Gastrocnemius medialis (tissue), 4 donors: ENCODE measurements around the gene PAK5. TPM values are rescaled to one million over a fixed set of nuclear protein-coding genes. Genes with fewer than 3 reads are reported as not detected.

ENCODE experiments used
- ATAC-seq, 2 donors: fragments of 150-250 bp; one replicate each; pipeline ENCODE4 v1.9.1; 2016
- DNase-seq, 2 donors: peaks; one replicate each; pipeline ENCODE4 v3.0.0-alpha.2; 2019
- H3K27ac ChIP-seq, 4 donors: fragments of 200-600 bp; sonication (generic); 1 replicate in 1 of 4; 2 replicates in 3 of 4; pipeline ENCODE4 v1.5.1; 2016 to 2018; ENCODE audit warnings: mild to moderate bottlenecking in 2 of 4, moderate library complexity in 1 of 4
- H3K27me3 ChIP-seq, 3 donors: fragments of 200-600 bp; sonication (generic) in 2 of 3; 1 replicate in 1 of 3; 2 replicates in 2 of 3; pipeline versions ENCODE4 v1.5.1 to v1.6.0; 2016 to 2019; ENCODE audit warnings: mild to moderate bottlenecking in 1 of 3, moderate library complexity in 1 of 3
- H3K36me3 ChIP-seq, 2 donors: fragments of 200-600 bp; sonication (generic) in 1 of 2; one replicate each; pipeline ENCODE4 v1.5.1; 2017 to 2018
- H3K4me1 ChIP-seq, 2 donors: fragments of 200-600 bp; sonication (generic) in 1 of 2; one replicate each; pipeline ENCODE4 v1.5.1; 2016 to 2017; ENCODE audit warnings: mild to moderate bottlenecking in 2 of 2
- H3K4me3 ChIP-seq, 4 donors: fragments of 200-600 bp; sonication (generic) in 3 of 4; 1 replicate in 1 of 4; 2 replicates in 3 of 4; pipeline ENCODE4 v1.5.1; 2016 to 2019; ENCODE audit warnings: mild to moderate bottlenecking in 2 of 4
- H3K9me3 ChIP-seq, 3 donors: fragments of 200-600 bp; sonication (generic) in 2 of 3; 1 replicate in 1 of 3; 2 replicates in 2 of 3; pipeline ENCODE4 v1.5.1; 2016 to 2019
- CTCF ChIP-seq, 5 experiments: fragments of 450-650 bp in 3 of 5; fragments of 200-600 bp in 2 of 5; sonication (generic) in 2 of 5; IDR thresholded peaks in 4 of 5; conservative IDR thresholded peaks in 1 of 5; 1 replicate in 4 of 5; 2 replicates in 1 of 5; pipeline ENCODE4 v1.5.1; 2016 to 2019; ENCODE audit warnings: antibody characterized with exemption in 5 of 5, mild to moderate bottlenecking in 3 of 5, moderate library complexity in 3 of 5
- POLR2A ChIP-seq, 2 donors: fragments of 450-650 bp; IDR thresholded peaks; one replicate each; pipeline ENCODE4 v1.6.1; 2017; ENCODE audit warnings: antibody characterized with exemption in 2 of 2, mild to moderate bottlenecking in 2 of 2, moderate library complexity in 2 of 2
- in situ Hi-C, 4 donors: fragments of 200-750 bp; cut with MboI; loops; one replicate each; pipeline versions ENCODE4 v1.15.0 to v1.8.0; 2017; ENCODE audit warnings: low sequenced_read_pairs in 4 of 4
- intact Hi-C: fragments of 100-400 bp; cut with DNase I; formaldehyde crosslinking; loops from one replicate; pipeline ENCODE4 v1.15.1; 2023; ENCODE audit warnings: low total_unique reads
- total RNA-seq, 4 donors: library from RNA; depleted of rRNA; stranded (reverse); fragments of >200 nt; gene quantifications; one replicate each; pipeline versions ENCODE4 v1.1.0 to v1.2.3, GENCODE V29; 2016

Gene PAK5
- total RNA-seq, 4 donors from 2014 or later, result not detected

- in situ Hi-C loops (no loop called here), intact Hi-C loops (no loop called here)
- TF ChIP-seq POLR2A (IDR thresholded peaks at IDR 0.05) (no peak), CTCF (IDR thresholded peaks at IDR 0.05 in 4 of 5, conservative IDR thresholded peaks at IDR 0.05 in 1 of 5) (no peak)
- DNase-seq (no peak), ATAC-seq (no peak)
- no peak overlapping the region for H3K4me3 ChIP-seq
- H3K36me3 ChIP-seq, result no peaks in the 10 kb centered on the region
- H3K4me1 ChIP-seq, result no peaks in the 10 kb centered on the region
- H3K27ac ChIP-seq, result no peak overlapping the region
- H3K27me3 ChIP-seq, result no peaks in the 10 kb centered on the region
- H3K9me3 ChIP-seq, result no peaks in the 10 kb centered on the region
These were observed 9.0 kb downstream of the PAK5 start for GRCh38 chr20:9829835-9830234.

GRCh38 chr20:9817654-9818053 is 21.2 kb downstream of the PAK5 start:
- Histone ChIP-seq H3K36me3 (no peaks in the 10 kb centered on the region), H3K9me3 (no peaks in the 10 kb centered on the region), H3K4me1 (no peaks in the 10 kb centered on the region), H3K4me3 (no peak overlapping the region), H3K27me3 (no peaks in the 10 kb centered on the region), H3K27ac (no peak overlapping the region)
- in situ Hi-C loops (no loop called here), intact Hi-C loops (no loop called here)
- no peak for ATAC-seq
- TF ChIP-seq POLR2A (IDR thresholded peaks at IDR 0.05) (no peak), CTCF (IDR thresholded peaks at IDR 0.05 in 4 of 5, conservative IDR thresholded peaks at IDR 0.05 in 1 of 5) (no peak)
- DNase-seq, result no peak

- DNase-seq, result no peak
- H3K36me3 ChIP-seq, result no peaks in the 10 kb centered on the region
- no peak overlapping the region for H3K27ac ChIP-seq
- no peak overlapping the region for H3K4me3 ChIP-seq
- no peaks in the 10 kb centered on the region for H3K9me3 ChIP-seq
- no peaks in the 10 kb centered on the region for H3K4me1 ChIP-seq
- no peak for ATAC-seq
- intact Hi-C loops, result no loop called here
- in situ Hi-C loops, result no loop called here
- TF ChIP-seq CTCF (IDR thresholded peaks at IDR 0.05 in 4 of 5, conservative IDR thresholded peaks at IDR 0.05 in 1 of 5) (no peak), POLR2A (IDR thresholded peaks at IDR 0.05) (no peak)
- no peaks in the 10 kb centered on the region for H3K27me3 ChIP-seq
These were observed 23.2 kb downstream of the PAK5 start for GRCh38 chr20:9815632-9816031.

- Histone ChIP-seq H3K4me3 (no peak overlapping the region), H3K27me3 (no peaks in the 10 kb centered on the region), H3K36me3 (no peaks in the 10 kb centered on the region), H3K27ac (no peak overlapping the region), H3K9me3 (no peaks in the 10 kb centered on the region), H3K4me1 (no peaks in the 10 kb centered on the region)
- DNase-seq (no peak), ATAC-seq (no peak)
- TF ChIP-seq POLR2A (IDR thresholded peaks at IDR 0.05), result no peak
- no peak for TF ChIP-seq CTCF (IDR thresholded peaks at IDR 0.05 in 4 of 5, conservative IDR thresholded peaks at IDR 0.05 in 1 of 5)
- in situ Hi-C loops (no loop called here), intact Hi-C loops (no loop called here)
These were observed 28.1 kb downstream of the PAK5 start for GRCh38 chr20:9810738-9811137.

GRCh38 chr20:9809271-9809670 is 29.6 kb downstream of the PAK5 start:
- intact Hi-C loops (no loop called here), in situ Hi-C loops (no loop called here)
- H3K9me3 ChIP-seq, result no peaks in the 10 kb centered on the region
- TF ChIP-seq POLR2A (IDR thresholded peaks at IDR 0.05), result no peak
- TF ChIP-seq CTCF (IDR thresholded peaks at IDR 0.05 in 4 of 5, conservative IDR thresholded peaks at IDR 0.05 in 1 of 5), result no peak
- H3K27me3 ChIP-seq, result no peaks in the 10 kb centered on the region
- H3K4me3 ChIP-seq, result no peak overlapping the region
- DNase-seq, result no peak
- no peak overlapping the region for H3K27ac ChIP-seq
- ATAC-seq, result no peak
- no peaks in the 10 kb centered on the region for H3K36me3 ChIP-seq
- H3K4me1 ChIP-seq, result no peaks in the 10 kb centered on the region
